Loucy (cell line): ENCODE data around the gene ACTL6B.
A peak's percentile ranks its signal among the peaks of the same experiment; 100 is the strongest.

Experiments
- H2AFZ ChIP-seq: fragments of 200-600 bp; sonication (generic); 2 replicates; pipeline ENCODE4 v1.6.0; 2016; ENCODE audit warnings: antibody characterized with exemption, mild to moderate bottlenecking, low read length, moderate library complexity
- H3F3A ChIP-seq: fragments of 200-600 bp; 2 replicates; pipeline ENCODE4 v1.6.0; 2016; ENCODE audit warnings: antibody characterized with exemption, low read depth, mild to moderate bottlenecking
- H3K27me3 ChIP-seq: fragments of 200-600 bp; sonication (generic); 2 replicates; pipeline ENCODE4 v1.6.1; 2014; ENCODE audit warnings: low read length, mild to moderate bottlenecking; ENCODE audit not compliant: insufficient read depth, poor library complexity, severe bottlenecking
- H3K36me3 ChIP-seq: fragments of 200-600 bp; sonication (generic); 2 replicates; pipeline ENCODE4 v1.6.1; 2016; ENCODE audit warnings: low read length; ENCODE audit not compliant: insufficient read depth
- H3K4me1 ChIP-seq: fragments of 200-600 bp; sonication (generic); 2 replicates; pipeline ENCODE4 v1.5.1; 2014; ENCODE audit warnings: low read length, mild to moderate bottlenecking; ENCODE audit not compliant: insufficient read depth, poor library complexity, severe bottlenecking
- H3K4me2 ChIP-seq: fragments of 200-600 bp; sonication (generic); 2 replicates; pipeline ENCODE4 v1.6.0; 2014; ENCODE audit warnings: antibody characterized with exemption, low read length, low read depth, mild to moderate bottlenecking; ENCODE audit not compliant: poor library complexity, severe bottlenecking
- H3K4me3 ChIP-seq: fragments of 200-600 bp; sonication (generic); 2 replicates; pipeline ENCODE4 v1.5.1; 2014; ENCODE audit warnings: low read length, mild to moderate bottlenecking, mixed read lengths; ENCODE audit not compliant: poor library complexity, severe bottlenecking
- H3K79me2 ChIP-seq: fragments of 200-600 bp; sonication (generic); 2 replicates; pipeline ENCODE4 v1.6.1; 2014; ENCODE audit warnings: low read length; ENCODE audit not compliant: insufficient read depth
- H3K9ac ChIP-seq: fragments of 200-600 bp; sonication (generic); 2 replicates; pipeline ENCODE4 v1.6.0; 2014; ENCODE audit warnings: mild to moderate bottlenecking, low read depth, low read length, moderate library complexity; ENCODE audit not compliant: poor library complexity, severe bottlenecking
- H3K9me2 ChIP-seq: fragments of 200-600 bp; sonication (generic); replicated peaks from 2 replicates; pipeline ENCODE4 v1.6.1; 2016; ENCODE audit warnings: low read depth, low read length, mixed read lengths
- H3K9me3 ChIP-seq: fragments of 200-600 bp; sonication (generic); 2 replicates; pipeline ENCODE4 v1.6.1; 2014; ENCODE audit warnings: mild to moderate bottlenecking, antibody characterized with exemption, low read length, low read depth; ENCODE audit not compliant: insufficient read depth
- H4K20me1 ChIP-seq: fragments of 200-600 bp; sonication (generic); 2 replicates; pipeline ENCODE4 v1.6.0; 2014; ENCODE audit warnings: antibody characterized with exemption, low read length, mild to moderate bottlenecking; ENCODE audit not compliant: insufficient read depth, poor library complexity, severe bottlenecking
- CTCF ChIP-seq: fragments of 200-600 bp; sonication (generic); conservative IDR thresholded peaks from 2 replicates; pipeline ENCODE4 v1.5.1; 2014; ENCODE audit warnings: mild to moderate bottlenecking, antibody characterized with exemption, low read length
- EZH2phosphoT487 ChIP-seq: fragments of 200-600 bp; IDR thresholded peaks from 2 replicates; pipeline ENCODE4 v1.6.1; 2018; ENCODE audit warnings: antibody characterized with exemption, mild to moderate bottlenecking, moderate library complexity, borderline replicate concordance

The ACTL6B gene

GRCh38 chr7:100598425-100598824 lies 57.8 kb downstream of the ACTL6B start:
- Histone ChIP-seq H3K4me3 (no peak overlapping the region), H2AFZ (peak overlapping the region; percentile 16), H3K79me2 (peaks cover 5% of the 10 kb centered on the region; the same call in 1 of the 2 replicates), H4K20me1 (no peaks in the 10 kb centered on the region), H3K36me3 (no peaks in the 10 kb centered on the region), H3F3A (no peaks in the 10 kb centered on the region), H3K4me2 (no peak overlapping the region), H3K27me3 (no peaks in the 10 kb centered on the region), H3K4me1 (peaks cover 20% of the 10 kb centered on the region), H3K9ac (no peak overlapping the region), H3K9me2 (no peaks in the 10 kb centered on the region), H3K9me3 (no peaks in the 10 kb centered on the region)
- no peak for TF ChIP-seq EZH2phosphoT487
- no peak for TF ChIP-seq CTCF

- no peaks in the 10 kb centered on the region for H3K9me3 ChIP-seq
- no peaks in the 10 kb centered on the region for H3F3A ChIP-seq
- no peak overlapping the region for H3K9ac ChIP-seq
- H3K9me2 ChIP-seq: no peaks in the 10 kb centered on the region
- no peaks in the 10 kb centered on the region for H3K36me3 ChIP-seq
- no peaks in the 10 kb centered on the region for H4K20me1 ChIP-seq
- H3K27me3 ChIP-seq: no peaks in the 10 kb centered on the region
- H3K4me1 ChIP-seq: peaks cover 6% of the 10 kb centered on the region
- H3K4me3 ChIP-seq: no peak overlapping the region
- no peak overlapping the region for H3K4me2 ChIP-seq
- no peak for TF ChIP-seq EZH2phosphoT487
- no peak overlapping the region for H2AFZ ChIP-seq
- H3K79me2 ChIP-seq: no peaks in the 10 kb centered on the region
These were observed 61.1 kb downstream of the ACTL6B start for GRCh38 chr7:100595188-100595587.
